Measurements from ENCODE around the gene GTF3C5. TPM values are rescaled to one million over a fixed set of nuclear protein-coding genes. Genes with fewer than 3 reads are reported as not detected.

Gene GTF3C5
- total RNA-seq, 1 donor from 2014 or later: 94.0 TPM

DNA sequence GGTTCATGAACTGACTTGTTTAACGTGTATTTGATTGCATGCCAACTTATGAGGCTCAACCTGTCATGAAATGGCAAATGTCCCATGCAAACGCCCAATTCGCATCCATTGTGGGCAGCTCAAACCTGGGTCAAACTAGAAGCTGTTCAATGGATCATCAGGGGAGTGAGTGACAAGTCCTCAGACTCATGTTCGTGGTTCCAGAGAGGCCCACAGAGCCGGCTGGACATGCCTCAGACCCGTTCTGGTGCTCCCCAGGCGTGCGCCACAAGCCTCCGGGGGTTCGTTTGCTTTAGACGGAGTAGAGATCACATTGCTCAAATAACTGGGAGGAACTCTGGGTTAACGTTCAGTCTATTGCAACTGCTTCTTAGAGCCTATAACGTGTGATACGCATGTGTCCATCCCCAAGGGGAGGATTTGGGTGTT lies 37.3 kb upstream of the GTF3C5 start:
- Mint-ChIP-seq H3K4me1 (ENCODE audit: low read depth) (peaks cover 8% of the 10 kb centered on the region), H3K36me3 (ENCODE audit: insufficient read depth) (no peaks in the 10 kb centered on the region), H3K9me3 (ENCODE audit: low read depth) (no peaks in the 10 kb centered on the region), H3K27ac (no peak overlapping the region), H3K4me3 (ENCODE audit: low read depth) (no peak overlapping the region), H3K27me3 (peaks cover 33% of the 10 kb centered on the region)
- no peak for DNase-seq (ENCODE audit: low spot score, unreplicated experiment)
- TF ChIP-seq, protein P1, sequence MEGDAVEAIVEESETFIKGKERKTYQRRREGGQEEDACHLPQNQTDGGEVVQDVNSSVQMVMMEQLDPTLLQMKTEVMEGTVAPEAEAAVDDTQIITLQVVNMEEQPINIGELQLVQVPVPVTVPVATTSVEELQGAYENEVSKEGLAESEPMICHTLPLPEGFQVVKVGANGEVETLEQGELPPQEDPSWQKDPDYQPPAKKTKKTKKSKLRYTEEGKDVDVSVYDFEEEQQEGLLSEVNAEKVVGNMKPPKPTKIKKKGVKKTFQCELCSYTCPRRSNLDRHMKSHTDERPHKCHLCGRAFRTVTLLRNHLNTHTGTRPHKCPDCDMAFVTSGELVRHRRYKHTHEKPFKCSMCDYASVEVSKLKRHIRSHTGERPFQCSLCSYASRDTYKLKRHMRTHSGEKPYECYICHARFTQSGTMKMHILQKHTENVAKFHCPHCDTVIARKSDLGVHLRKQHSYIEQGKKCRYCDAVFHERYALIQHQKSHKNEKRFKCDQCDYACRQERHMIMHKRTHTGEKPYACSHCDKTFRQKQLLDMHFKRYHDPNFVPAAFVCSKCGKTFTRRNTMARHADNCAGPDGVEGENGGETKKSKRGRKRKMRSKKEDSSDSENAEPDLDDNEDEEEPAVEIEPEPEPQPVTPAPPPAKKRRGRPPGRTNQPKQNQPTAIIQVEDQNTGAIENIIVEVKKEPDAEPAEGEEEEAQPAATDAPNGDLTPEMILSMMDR (IDR thresholded peaks at IDR 0.05; ENCODE audit: unreplicated experiment): no peak

DNA sequence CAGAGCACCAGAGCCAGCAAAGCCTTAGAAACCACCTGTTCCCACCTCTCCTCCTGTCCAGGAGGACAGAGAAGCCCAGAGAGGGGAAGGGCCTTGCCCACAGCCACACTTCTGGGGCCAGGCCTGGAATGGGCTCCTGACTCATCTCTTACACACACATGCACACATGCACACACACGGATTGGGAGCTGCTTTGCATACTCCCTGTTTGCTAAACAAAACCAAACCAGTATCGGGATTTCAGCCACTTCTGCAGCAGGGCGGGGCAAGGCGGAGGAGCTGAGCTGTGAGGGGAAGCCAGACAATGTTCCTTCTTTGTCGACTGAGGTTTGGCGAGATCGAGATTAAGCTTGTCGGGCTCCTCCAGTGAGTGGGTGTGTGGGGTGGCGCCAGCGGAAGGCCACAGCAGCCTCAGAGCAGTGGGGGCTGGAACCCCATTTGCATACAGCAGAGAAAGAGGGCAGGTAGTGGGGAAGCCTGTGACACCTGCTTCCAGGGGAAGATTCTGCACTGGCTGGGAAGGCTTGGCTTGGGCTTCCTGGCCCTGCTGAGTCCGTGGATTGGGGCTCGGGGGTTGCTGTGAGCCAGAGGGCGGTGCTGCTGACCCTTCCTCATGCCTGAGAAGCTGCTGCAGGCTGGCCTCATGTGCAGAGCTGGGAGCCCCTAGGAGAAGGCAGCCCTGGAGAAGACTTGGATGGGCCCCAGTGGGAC lies 36.2 kb upstream of the GTF3C5 start:
- no peak for DNase-seq (ENCODE audit: low spot score, unreplicated experiment)
- Mint-ChIP-seq H3K9me3 (ENCODE audit: low read depth) (no peaks in the 10 kb centered on the region), H3K36me3 (ENCODE audit: insufficient read depth) (no peaks in the 10 kb centered on the region), H3K27ac (no peak overlapping the region), H3K27me3 (peaks cover 34% of the 10 kb centered on the region), H3K4me1 (ENCODE audit: low read depth) (peaks cover 8% of the 10 kb centered on the region), H3K4me3 (ENCODE audit: low read depth) (no peak overlapping the region)
- TF ChIP-seq, protein P1 (IDR thresholded peaks at IDR 0.05; ENCODE audit: unreplicated experiment): no peak

DNA sequence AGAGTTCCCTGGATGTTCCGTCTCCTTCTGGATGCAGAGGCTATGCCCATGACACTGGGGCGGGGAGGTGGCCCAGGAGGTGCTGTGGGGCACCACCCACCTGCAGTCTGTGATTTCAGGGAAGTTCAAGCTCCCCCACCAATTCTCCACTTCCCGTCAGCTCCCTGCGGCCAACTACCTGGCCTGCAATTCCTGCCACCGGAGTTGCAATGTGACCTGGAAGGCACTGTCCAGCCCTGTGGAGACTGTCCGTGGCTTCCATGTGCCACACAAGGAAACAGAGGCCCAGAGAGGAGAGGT lies 35.7 kb upstream of the GTF3C5 start:
- H3K36me3 Mint-ChIP-seq (ENCODE audit: insufficient read depth): no peaks in the 10 kb centered on the region
- no peak overlapping the region for H3K4me3 Mint-ChIP-seq (ENCODE audit: low read depth)
- H3K27me3 Mint-ChIP-seq: peaks cover 38% of the 10 kb centered on the region
- no peak overlapping the region for H3K27ac Mint-ChIP-seq
- H3K9me3 Mint-ChIP-seq (ENCODE audit: low read depth): no peaks in the 10 kb centered on the region
- DNase-seq (ENCODE audit: low spot score, unreplicated experiment): no peak
- H3K4me1 Mint-ChIP-seq (ENCODE audit: low read depth): peaks cover 8% of the 10 kb centered on the region
- TF ChIP-seq, protein P1 (IDR thresholded peaks at IDR 0.05; ENCODE audit: unreplicated experiment): no peak

DNA sequence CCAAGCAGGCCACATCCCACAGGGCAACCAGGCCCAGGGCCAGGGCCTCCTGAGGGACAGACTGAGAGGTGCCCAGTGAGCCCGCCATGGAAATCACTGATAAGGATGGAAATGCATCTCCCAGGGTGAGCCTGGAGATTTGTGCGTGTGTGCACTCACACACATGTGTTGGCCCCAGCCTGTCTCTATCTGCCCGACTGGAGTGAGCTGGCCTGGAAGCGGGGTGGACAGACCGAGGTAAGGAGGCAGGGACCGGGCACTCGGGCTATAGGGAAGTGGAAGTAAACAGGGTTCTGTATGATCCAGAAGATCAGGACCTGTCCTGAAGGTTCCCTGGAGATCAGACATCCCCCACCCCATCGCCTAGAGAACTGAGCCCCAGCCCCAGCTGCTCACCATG lies 34.9 kb upstream of the GTF3C5 start:
- H3K36me3 Mint-ChIP-seq (ENCODE audit: insufficient read depth): no peaks in the 10 kb centered on the region
- peaks cover 9% of the 10 kb centered on the region for H3K4me1 Mint-ChIP-seq (ENCODE audit: low read depth)
- no peaks in the 10 kb centered on the region for H3K9me3 Mint-ChIP-seq (ENCODE audit: low read depth)
- H3K4me3 Mint-ChIP-seq (ENCODE audit: low read depth): no peak overlapping the region
- TF ChIP-seq, protein P1 (IDR thresholded peaks at IDR 0.05; ENCODE audit: unreplicated experiment): no peak
- DNase-seq (ENCODE audit: low spot score, unreplicated experiment): no peak
- no peak overlapping the region for H3K27ac Mint-ChIP-seq
- peaks cover 41% of the 10 kb centered on the region for H3K27me3 Mint-ChIP-seq

DNA sequence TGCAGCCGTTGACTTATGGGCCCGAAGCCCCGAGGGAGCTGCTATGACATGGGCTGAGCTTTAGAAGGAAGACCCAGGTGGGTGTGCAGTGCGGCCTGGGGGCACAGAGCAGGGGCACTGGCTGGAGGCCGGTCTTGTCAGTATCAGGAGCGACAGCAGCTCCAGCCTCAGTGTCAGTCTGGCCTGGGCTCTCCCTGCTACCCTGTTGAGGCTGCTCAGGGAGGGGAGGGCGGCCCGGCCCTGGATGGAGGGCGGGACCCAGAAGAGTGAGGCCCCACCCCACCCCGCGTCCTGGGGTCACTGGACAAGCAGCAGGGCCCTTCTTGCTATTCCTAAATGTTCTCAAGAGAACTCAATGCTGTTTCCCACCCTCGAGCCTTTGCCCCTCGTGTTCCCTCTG lies 34.3 kb upstream of the GTF3C5 start:
- H3K9me3 Mint-ChIP-seq (ENCODE audit: low read depth): no peaks in the 10 kb centered on the region
- no peak overlapping the region for H3K27ac Mint-ChIP-seq
- peaks cover 9% of the 10 kb centered on the region for H3K4me1 Mint-ChIP-seq (ENCODE audit: low read depth)
- no peak for DNase-seq (ENCODE audit: low spot score, unreplicated experiment)
- peaks cover 42% of the 10 kb centered on the region for H3K27me3 Mint-ChIP-seq
- TF ChIP-seq, protein P1 (IDR thresholded peaks at IDR 0.05; ENCODE audit: unreplicated experiment): no peak
- no peak overlapping the region for H3K4me3 Mint-ChIP-seq (ENCODE audit: low read depth)
- no peaks in the 10 kb centered on the region for H3K36me3 Mint-ChIP-seq (ENCODE audit: insufficient read depth)
